Lower lobe of right lung (tissue), 2 donors: ENCODE results near the gene KCNJ10. TPM values are rescaled to one million over a fixed set of nuclear protein-coding genes. Genes with fewer than 3 reads are reported as not detected.

Experiments used
- ATAC-seq, 2 donors: fragments of 200-7000 bp; cut with Tn5 transposase; one replicate each; pipeline ENCODE4 v1.9.1; 2020 to 2022; ENCODE audit warnings: mild to moderate bottlenecking in 2 of 2, moderate library complexity in 2 of 2
- DNase-seq: peaks from one replicate; pipeline ENCODE4 v3.0.0-alpha.2; 2020
- H3K27ac ChIP-seq: fragments of 200-600 bp; one replicate; pipeline ENCODE4 v1.8.0; 2022
- H3K27me3 ChIP-seq: fragments of 200-600 bp; one replicate; pipeline ENCODE4 v1.8.0; 2022; ENCODE audit warnings: low read depth
- H3K36me3 ChIP-seq: fragments of 200-600 bp; one replicate; pipeline ENCODE4 v1.8.0; 2022; ENCODE audit warnings: mild to moderate bottlenecking
- H3K4me1 ChIP-seq: fragments of 200-600 bp; one replicate; pipeline ENCODE4 v1.8.0; 2022
- H3K4me3 ChIP-seq: fragments of 200-600 bp; one replicate; pipeline ENCODE4 v1.8.0; 2022; ENCODE audit warnings: mild to moderate bottlenecking
- H3K9me3 ChIP-seq: fragments of 200-600 bp; one replicate; pipeline ENCODE4 v1.8.0; 2022
- intact Hi-C: fragments of 100-400 bp; cut with DNase I; formaldehyde crosslinking; loops from one replicate; pipeline ENCODE4 v1.11.0; 2022
- total RNA-seq: library from RNA; stranded (reverse); fragmentation: NEBNext Ultra II Directional; extraction: Animal tissue kit (Norgen Biotek cat#: 25700); gene quantifications from one replicate; pipeline ENCODE4 v1.2.1, GENCODE V29; 2021
- TF ChIP-seq, protein P1 (sequence below): fragments of 200-600 bp; IDR thresholded peaks from one replicate; pipeline ENCODE4 v1.8.0; 2022; ENCODE audit warnings: antibody characterized with exemption, mild to moderate bottlenecking
- donor health status: DM: no; HTN: yes; CAD: no; lungs with severe emphysema.

Gene KCNJ10
- total RNA-seq, 1 donor from 2014 or later: 0.15 TPM

DNA sequence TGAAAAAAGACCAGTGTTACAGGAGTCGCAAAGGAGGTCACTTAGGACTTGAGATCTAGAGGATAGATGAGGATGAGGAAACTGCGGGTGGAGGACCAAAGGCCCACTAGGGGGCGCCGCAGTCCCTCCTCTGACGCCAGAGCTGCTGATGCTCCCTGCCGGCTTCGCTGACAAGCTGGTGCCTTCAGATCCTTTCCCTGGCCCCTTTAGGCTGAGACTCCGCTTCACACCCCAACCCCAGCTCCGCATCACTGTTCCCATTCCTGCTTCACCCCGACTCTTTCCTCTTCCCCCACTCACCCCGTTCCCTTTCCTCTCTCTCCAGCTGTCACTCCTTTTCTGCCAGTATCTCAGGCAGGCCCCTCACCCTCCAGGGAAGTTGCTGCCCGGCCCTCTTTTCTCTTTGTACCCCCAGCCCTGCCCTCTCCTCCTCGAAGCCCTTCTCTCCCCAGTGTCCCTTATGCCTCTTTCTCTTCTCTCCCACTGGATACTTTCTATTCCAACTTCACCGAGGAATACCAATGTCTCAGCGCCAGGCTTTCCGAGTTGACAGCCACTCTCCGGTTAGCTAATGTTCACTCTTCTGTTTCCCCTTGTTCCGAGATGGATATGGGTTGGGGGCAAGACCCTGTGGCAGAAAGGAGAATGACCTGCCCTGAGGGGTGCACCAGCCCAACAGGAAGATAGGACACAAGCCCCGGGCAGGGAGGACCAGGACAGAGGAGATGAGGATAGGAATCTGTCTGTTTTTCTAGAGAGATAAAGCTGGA is 15.9 kb upstream of the KCNJ10 start:
- TF ChIP-seq, protein P1, sequence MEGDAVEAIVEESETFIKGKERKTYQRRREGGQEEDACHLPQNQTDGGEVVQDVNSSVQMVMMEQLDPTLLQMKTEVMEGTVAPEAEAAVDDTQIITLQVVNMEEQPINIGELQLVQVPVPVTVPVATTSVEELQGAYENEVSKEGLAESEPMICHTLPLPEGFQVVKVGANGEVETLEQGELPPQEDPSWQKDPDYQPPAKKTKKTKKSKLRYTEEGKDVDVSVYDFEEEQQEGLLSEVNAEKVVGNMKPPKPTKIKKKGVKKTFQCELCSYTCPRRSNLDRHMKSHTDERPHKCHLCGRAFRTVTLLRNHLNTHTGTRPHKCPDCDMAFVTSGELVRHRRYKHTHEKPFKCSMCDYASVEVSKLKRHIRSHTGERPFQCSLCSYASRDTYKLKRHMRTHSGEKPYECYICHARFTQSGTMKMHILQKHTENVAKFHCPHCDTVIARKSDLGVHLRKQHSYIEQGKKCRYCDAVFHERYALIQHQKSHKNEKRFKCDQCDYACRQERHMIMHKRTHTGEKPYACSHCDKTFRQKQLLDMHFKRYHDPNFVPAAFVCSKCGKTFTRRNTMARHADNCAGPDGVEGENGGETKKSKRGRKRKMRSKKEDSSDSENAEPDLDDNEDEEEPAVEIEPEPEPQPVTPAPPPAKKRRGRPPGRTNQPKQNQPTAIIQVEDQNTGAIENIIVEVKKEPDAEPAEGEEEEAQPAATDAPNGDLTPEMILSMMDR: peak; percentile 86
- ATAC-seq (peak; percentile 77), DNase-seq (peak; percentile 84)
- intact Hi-C loops: no loop called here
- H3K27me3 ChIP-seq: peaks cover 37% of the 10 kb centered on the region
- H3K4me1 ChIP-seq: peaks cover 8% of the 10 kb centered on the region
- no peak overlapping the region for H3K4me3 ChIP-seq
- H3K36me3 ChIP-seq: peaks cover 24% of the 10 kb centered on the region
- no peak overlapping the region for H3K27ac ChIP-seq
- H3K9me3 ChIP-seq: no peaks in the 10 kb centered on the region

DNA sequence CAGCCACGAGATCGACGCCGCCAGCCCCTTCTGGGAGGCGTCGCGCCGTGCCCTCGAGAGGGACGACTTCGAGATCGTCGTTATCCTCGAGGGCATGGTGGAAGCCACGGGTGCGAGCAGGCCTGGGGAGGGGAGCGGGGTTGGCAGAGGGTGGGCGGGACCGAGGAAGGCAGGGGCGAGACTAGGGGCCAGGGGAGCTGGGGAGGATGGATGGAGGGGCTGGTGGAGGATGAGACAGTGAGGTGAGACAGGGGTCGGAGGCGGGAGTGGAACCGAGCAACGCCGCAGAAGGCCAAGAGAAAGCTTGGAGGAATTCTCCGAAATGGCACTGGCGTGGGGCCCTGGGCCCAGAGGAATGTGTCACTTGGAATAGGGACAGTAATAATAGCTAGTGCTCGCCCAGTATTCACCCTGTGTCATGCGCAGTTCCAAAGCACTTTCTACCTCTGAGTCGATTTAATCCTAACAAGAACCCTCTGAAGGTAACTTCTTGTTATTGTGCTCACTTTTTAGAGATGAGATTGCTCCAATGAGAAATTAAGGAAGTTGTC is 14.9 kb upstream of the KCNJ10 start:
- H3K4me3 ChIP-seq: no peak overlapping the region
- DNase-seq: no peak
- intact Hi-C loops: no loop called here
- H3K4me1 ChIP-seq: peaks cover 8% of the 10 kb centered on the region
- ATAC-seq: no peak
- H3K36me3 ChIP-seq: peaks cover 17% of the 10 kb centered on the region
- H3K27me3 ChIP-seq: peaks cover 47% of the 10 kb centered on the region
- no peaks in the 10 kb centered on the region for H3K9me3 ChIP-seq
- TF ChIP-seq, protein P1: no peak
- no peak overlapping the region for H3K27ac ChIP-seq

- Histone ChIP-seq H3K27ac (no peak overlapping the region), H3K9me3 (no peaks in the 10 kb centered on the region), H3K36me3 (peaks cover 14% of the 10 kb centered on the region), H3K4me1 (peaks cover 8% of the 10 kb centered on the region), H3K27me3 (peaks cover 54% of the 10 kb centered on the region), H3K4me3 (peak overlapping the region; percentile 41)
- peak; percentile 86 for DNase-seq
- peak; percentile 86 to 91 for ATAC-seq
- TF ChIP-seq, protein P1: peak; percentile 70
- intact Hi-C loops: no loop called here
Measured at GRCh38 chr1:160083968-160084770, 14.2 kb upstream of the KCNJ10 start.

GRCh38 chr1:160082926-160083325 is 13.0 kb upstream of the KCNJ10 start:
- TF ChIP-seq, protein P1: no peak
- no peaks in the 10 kb centered on the region for H3K9me3 ChIP-seq
- H3K4me1 ChIP-seq: peaks cover 8% of the 10 kb centered on the region
- H3K36me3 ChIP-seq: peaks cover 2% of the 10 kb centered on the region
- peaks cover 62% of the 10 kb centered on the region for H3K27me3 ChIP-seq
- DNase-seq: no peak
- no peak for ATAC-seq
- no peak overlapping the region for H3K4me3 ChIP-seq
- intact Hi-C loops: no loop called here
- H3K27ac ChIP-seq: no peak overlapping the region

- Histone ChIP-seq H3K4me1 (peaks cover 8% of the 10 kb centered on the region), H3K27ac (no peak overlapping the region), H3K27me3 (peaks cover 62% of the 10 kb centered on the region), H3K4me3 (no peak overlapping the region), H3K9me3 (no peaks in the 10 kb centered on the region), H3K36me3 (no peaks in the 10 kb centered on the region)
- TF ChIP-seq, protein P1: no peak
- intact Hi-C loops: no loop called here
- ATAC-seq (no peak), DNase-seq (no peak)
Measured at GRCh38 chr1:160082487-160082886, 12.5 kb upstream of the KCNJ10 start.
